Lung (tissue), 12 donors: ENCODE results near the gene CLEC1A. TPM values are rescaled to one million over a fixed set of nuclear protein-coding genes. Genes with fewer than 3 reads are reported as not detected.

Experiments used
- ATAC-seq: fragments of 200-7000 bp; cut with Tn5 transposase; one replicate; pipeline ENCODE4 v1.9.1; 2020; ENCODE audit warnings: moderate number of reproducible peaks; ENCODE audit not compliant: insufficient read depth, low FRiP score
- DNase-seq, 3 donors: peaks; one replicate each; pipeline ENCODE4 v3.0.0-alpha.2; 2013 to 2017
- H3K27ac ChIP-seq, 2 donors: one replicate each; pipeline ENCODE4 v1.5.1; 2013; ENCODE audit warnings: mild to moderate bottlenecking in 2 of 2, moderate library complexity in 2 of 2, control low read depth in 1 of 2, inconsistent platforms in 1 of 2, low read depth in 1 of 2, low read length in 1 of 2
- H3K27me3 ChIP-seq, 3 donors: one replicate each; pipeline ENCODE4 v1.5.1; 2013; ENCODE audit warnings: low read length in 2 of 3; ENCODE audit not compliant: control insufficient read depth in 3 of 3, insufficient read depth in 3 of 3
- H3K36me3 ChIP-seq, 4 donors: one replicate each; pipeline ENCODE4 v1.5.1; 2013; ENCODE audit warnings: low read length in 4 of 4, mild to moderate bottlenecking in 1 of 4, moderate library complexity in 1 of 4; ENCODE audit not compliant: control insufficient read depth in 4 of 4, insufficient read depth in 4 of 4
- H3K4me1 ChIP-seq, 5 donors: one replicate each; pipeline ENCODE4 v1.5.1; 2013; ENCODE audit warnings: low read length in 5 of 5, mild to moderate bottlenecking in 2 of 5, moderate library complexity in 1 of 5; ENCODE audit not compliant: control insufficient read depth in 5 of 5, insufficient read depth in 5 of 5
- H3K4me3 ChIP-seq: one replicate; pipeline ENCODE4 v1.5.1; 2013; ENCODE audit warnings: mild to moderate bottlenecking, control low read depth, moderate library complexity
- H3K9ac ChIP-seq, 2 donors: one replicate each; pipeline ENCODE4 v1.5.1; 2013; ENCODE audit warnings: low read length in 2 of 2, control low read depth in 1 of 2; ENCODE audit not compliant: insufficient read depth in 1 of 2
- H3K9me3 ChIP-seq, 4 donors: one replicate each; pipeline ENCODE4 v1.5.1; 2013; ENCODE audit warnings: low read length in 3 of 4, mild to moderate bottlenecking in 1 of 4, moderate library complexity in 1 of 4; ENCODE audit not compliant: control insufficient read depth in 4 of 4, insufficient read depth in 3 of 4
- CTCF ChIP-seq: IDR thresholded peaks from 2 replicates; pipeline ENCODE4 v1.5.1; 2012; ENCODE audit warnings: mild to moderate bottlenecking; ENCODE audit errors: control extremely low read depth, extremely low read depth
- WGBS, 2 donors: extraction: QIAGEN DNeasy Blood & Tissue Kit; methylation state at CpG; one replicate each; pipeline ENCODE4 v1.1.7; 2013; 5-methylcytosine and 5-hydroxymethylcytosine counted together
- polyA plus RNA-seq, 2 donors: library from polyadenylated mRNA; stranded (reverse); fragments of 200-250 nt; gene quantifications; one replicate each; pipeline ENCODE4 v1.2.1, GENCODE V29; 2013
- total RNA-seq, 2 donors: library from RNA; depleted of rRNA in 1 of 2; stranded (reverse); fragments of >200 nt in 1 of 2; gene quantifications; one replicate each; pipeline ENCODE4 v1.2.1, GENCODE V29; 2014 to 2021
- donor health status: control.
- donor health status: control.
- donor health status: Bipolar disorder and iron deficiency.
- donor health status: healthy.
- donor health status: DM: yes; HTN: yes; CAD: no.

Gene CLEC1A
- total and polyA plus RNA-seq, 4 donors, result 6.8 to 18.7 (median 8.9) TPM

GRCh38 chr12:10095971-10096370 lies 2.8 kb downstream of the CLEC1A start:
- H3K4me1 ChIP-seq, result peaks cover 0 to 9% (median 0%) of the 10 kb centered on the region in 5 donors
- H3K27me3 ChIP-seq, result no peaks in the 10 kb centered on the region
- peak overlapping the region in 1 of 2 donors; percentile 21 for H3K27ac ChIP-seq
- H3K9me3 ChIP-seq, result no peaks in the 10 kb centered on the region
- ATAC-seq (no peak), DNase-seq (no peak)
- no peak overlapping the region for H3K9ac ChIP-seq
- H3K36me3 ChIP-seq, result no peaks in the 10 kb centered on the region
- no peak overlapping the region for H3K4me3 ChIP-seq
- TF ChIP-seq CTCF, result no peak
- 72 to 74% methylated on average over 3 of the region's 3 CpGs for WGBS, 2 donors

GRCh38 chr12:10094646-10095395 lies 4.0 kb downstream of the CLEC1A start:
- no peak for TF ChIP-seq CTCF
- no peak overlapping the region for H3K4me3 ChIP-seq
- peak; percentile 32 for ATAC-seq
- no peak overlapping the region for H3K9ac ChIP-seq
- 33 to 48% methylated on average over 4 of the region's 4 CpGs for WGBS, 2 donors
- peaks cover 0 to 5% (median 3%) of the 10 kb centered on the region in 5 donors for H3K4me1 ChIP-seq
- no peaks in the 10 kb centered on the region for H3K36me3 ChIP-seq
- no peaks in the 10 kb centered on the region for H3K27me3 ChIP-seq
- H3K9me3 ChIP-seq, result no peaks in the 10 kb centered on the region
- peak overlapping the region in 1 of 2 donors; percentile 21 for H3K27ac ChIP-seq
- DNase-seq, result no peak

- no peak for DNase-seq
- Histone ChIP-seq H3K9ac (no peak overlapping the region), H3K36me3 (no peaks in the 10 kb centered on the region), H3K27me3 (no peaks in the 10 kb centered on the region), H3K4me3 (no peak overlapping the region), H3K27ac (no peak overlapping the region), H3K9me3 (peaks cover 0 to 3% (median 0%) of the 10 kb centered on the region in 4 donors), H3K4me1 (peaks cover 0 to 4% (median 0%) of the 10 kb centered on the region in 5 donors)
- TF ChIP-seq CTCF, result no peak
- WGBS, 2 donors, result 45 to 57% methylated on average over 8 of the region's 8 CpGs
- no peak for ATAC-seq
These were observed 9.6 kb downstream of the CLEC1A start for GRCh38 chr12:10088955-10089900.
